Rectal smooth muscle tissue (tissue), 1 donor: ENCODE measurements around the gene GPR55.

Source experiments
- H3K27ac ChIP-seq: one replicate; pipeline ENCODE4 v1.7.0; 2013; ENCODE audit warnings: low read depth, low read length, inconsistent platforms
- H3K27me3 ChIP-seq: one replicate; pipeline ENCODE4 v1.7.0; 2013; ENCODE audit warnings: low read length; ENCODE audit not compliant: control insufficient read depth, insufficient read depth
- H3K36me3 ChIP-seq: one replicate; pipeline ENCODE4 v1.7.0; 2013; ENCODE audit warnings: low read length; ENCODE audit not compliant: control insufficient read depth, insufficient read depth
- H3K4me1 ChIP-seq: one replicate; pipeline ENCODE4 v1.7.0; 2013; ENCODE audit warnings: low read length; ENCODE audit not compliant: control insufficient read depth, insufficient read depth
- H3K4me3 ChIP-seq: one replicate; pipeline ENCODE4 v1.7.0; 2013; ENCODE audit warnings: low read length
- H3K9ac ChIP-seq: one replicate; pipeline ENCODE4 v1.7.0; 2013; ENCODE audit warnings: low read length

GPR55 gene

DNA sequence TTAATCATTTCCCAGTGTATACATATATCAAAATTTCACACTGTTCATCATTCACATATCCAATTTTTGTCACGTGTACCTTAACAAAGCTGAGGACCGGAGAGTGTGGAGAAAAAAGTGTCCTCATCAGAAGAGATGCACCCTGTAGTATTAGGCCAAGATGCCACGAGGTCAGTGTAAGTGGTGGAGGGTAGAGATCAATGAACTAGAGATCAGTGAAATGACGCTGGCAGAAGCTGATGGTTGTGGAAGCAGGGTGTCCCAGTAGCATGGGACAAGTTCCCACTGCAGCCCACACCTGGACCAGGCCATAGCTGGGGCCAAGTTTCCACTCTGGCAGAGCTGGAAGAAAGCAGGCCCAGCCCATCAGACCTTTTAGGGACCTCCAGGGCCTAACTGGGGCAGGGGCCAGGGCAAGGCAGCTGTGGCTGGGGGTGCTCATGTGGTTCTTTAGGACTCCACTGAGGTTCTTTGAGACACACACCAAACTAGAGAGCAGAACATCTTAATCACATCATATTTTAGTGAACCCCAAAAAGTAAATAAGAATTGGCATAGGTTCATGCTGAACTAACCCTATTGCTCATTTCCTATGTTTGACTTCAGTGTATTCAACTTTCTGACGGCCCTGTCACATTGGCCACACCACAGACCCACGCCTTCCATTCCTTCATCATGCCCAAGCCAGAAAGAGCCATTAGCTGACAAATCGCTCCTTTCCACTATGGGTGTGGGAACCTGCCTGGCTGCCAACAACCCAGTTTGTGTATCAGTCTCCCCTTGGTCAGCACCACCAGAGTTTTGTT, 21.6 kb upstream of the GPR55 start:
- Histone ChIP-seq H3K4me1 (no peaks in the 10 kb centered on the region), H3K27ac (no peak overlapping the region), H3K27me3 (no peaks in the 10 kb centered on the region), H3K4me3 (no peak overlapping the region), H3K9ac (no peak overlapping the region), H3K36me3 (no peaks in the 10 kb centered on the region)

GRCh38 chr2:230944757-230945372, 19.8 kb upstream of the GPR55 start:
- Histone ChIP-seq H3K9ac (no peak overlapping the region), H3K27ac (no peak overlapping the region), H3K27me3 (no peaks in the 10 kb centered on the region), H3K4me1 (no peaks in the 10 kb centered on the region), H3K36me3 (no peaks in the 10 kb centered on the region), H3K4me3 (no peak overlapping the region)

DNA sequence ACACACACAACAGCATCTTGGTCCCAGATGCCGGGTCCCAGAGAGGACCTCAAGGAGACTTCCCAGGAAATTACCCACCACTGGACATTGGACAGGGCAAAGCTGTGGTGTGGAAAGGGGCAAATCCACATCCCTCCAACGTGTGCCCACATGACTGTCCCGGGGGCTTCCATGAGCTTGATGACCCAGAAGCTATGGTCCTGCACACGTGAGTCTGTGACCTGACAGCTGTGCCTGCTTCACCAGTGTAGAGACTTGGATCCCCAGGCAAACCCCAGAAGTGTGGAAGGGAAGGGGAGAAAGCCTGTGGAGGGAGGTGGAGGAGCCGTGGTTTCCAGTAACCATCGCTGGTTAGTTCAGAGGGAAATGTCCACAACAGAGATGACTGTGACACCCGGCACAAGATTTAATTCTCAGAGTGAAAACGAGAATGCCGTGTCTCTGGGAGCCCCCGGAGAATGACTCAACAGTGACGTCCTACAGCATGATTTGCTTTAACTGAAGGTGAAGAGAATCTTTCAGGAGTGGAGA, 19.1 kb upstream of the GPR55 start:
- H3K27me3 ChIP-seq = no peaks in the 10 kb centered on the region
- no peak overlapping the region for H3K9ac ChIP-seq
- no peaks in the 10 kb centered on the region for H3K36me3 ChIP-seq
- H3K27ac ChIP-seq = no peak overlapping the region
- H3K4me3 ChIP-seq = no peak overlapping the region
- H3K4me1 ChIP-seq = no peaks in the 10 kb centered on the region

DNA sequence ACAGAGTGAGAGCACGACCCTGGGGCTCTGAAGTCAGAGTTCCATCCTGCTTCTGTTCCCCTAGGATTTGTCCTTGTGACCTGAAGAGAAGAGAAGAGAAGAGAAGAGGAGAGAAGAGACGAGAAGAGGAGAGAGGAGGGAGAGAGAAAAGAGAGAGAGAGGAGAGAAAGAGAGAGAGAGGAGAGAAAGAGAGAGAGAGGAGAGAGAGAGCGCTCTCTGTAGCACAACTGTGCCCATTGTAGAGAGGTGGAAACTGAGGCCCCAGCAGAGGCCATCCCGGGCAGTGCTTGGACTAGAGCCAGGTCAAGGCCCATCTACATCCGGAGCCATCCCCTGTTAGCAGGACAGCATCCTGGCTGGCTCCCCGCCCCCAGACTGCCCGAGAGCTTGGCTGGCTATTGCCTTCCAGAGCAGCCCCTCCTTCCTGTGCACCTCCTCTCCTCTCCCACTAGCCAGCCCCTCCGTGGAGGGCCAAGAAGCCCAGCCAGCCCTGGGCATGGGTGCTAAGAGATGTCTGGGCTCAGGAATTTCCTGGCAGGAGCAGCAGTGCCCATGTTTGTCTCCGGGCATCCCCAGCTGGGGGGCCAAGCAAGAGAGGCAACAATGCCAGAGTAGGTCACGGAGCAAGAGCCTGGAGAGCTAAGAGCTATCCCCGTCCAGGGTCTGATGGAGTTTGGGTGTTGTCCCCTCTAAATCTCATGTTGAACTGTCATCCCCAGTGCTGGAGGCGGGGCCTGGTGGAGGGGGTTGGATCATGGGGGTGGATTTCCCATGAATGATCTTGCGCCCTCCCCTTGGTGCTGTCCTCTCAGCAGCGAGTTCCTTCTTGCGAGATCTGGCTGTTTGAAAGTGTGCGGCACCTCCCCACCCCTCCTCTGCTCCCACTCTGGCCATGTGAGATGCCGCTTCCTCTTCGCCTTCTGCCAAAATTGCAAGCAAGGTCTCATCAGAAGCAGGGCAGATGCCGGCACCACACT, 18.2 kb upstream of the GPR55 start:
- no peak overlapping the region for H3K27ac ChIP-seq
- H3K4me1 ChIP-seq = no peaks in the 10 kb centered on the region
- no peaks in the 10 kb centered on the region for H3K36me3 ChIP-seq
- no peaks in the 10 kb centered on the region for H3K27me3 ChIP-seq
- no peak overlapping the region for H3K4me3 ChIP-seq
- no peak overlapping the region for H3K9ac ChIP-seq

DNA sequence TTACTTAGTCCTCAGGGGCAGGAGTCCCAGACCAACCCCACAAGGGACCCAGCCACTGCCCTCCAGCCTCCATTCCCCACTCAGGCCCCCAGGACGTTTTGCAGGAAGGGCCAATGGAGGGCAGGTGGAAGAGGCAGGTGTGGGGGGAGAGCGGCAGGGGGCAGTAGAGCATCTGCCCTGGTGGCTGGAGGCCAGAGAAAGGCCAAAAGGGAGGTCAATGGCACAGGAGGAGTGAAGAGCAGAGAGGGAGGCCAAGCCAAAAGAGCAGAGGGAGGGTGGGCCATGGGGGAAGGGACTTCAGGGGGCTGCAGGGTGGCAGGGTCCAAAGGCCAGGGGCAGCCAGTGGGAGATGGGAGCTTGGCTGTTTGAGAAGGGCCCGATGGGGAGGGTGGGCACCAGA, 17.3 kb upstream of the GPR55 start:
- H3K4me1 ChIP-seq = no peaks in the 10 kb centered on the region
- no peaks in the 10 kb centered on the region for H3K36me3 ChIP-seq
- H3K27me3 ChIP-seq = no peaks in the 10 kb centered on the region
- H3K4me3 ChIP-seq = no peak overlapping the region
- no peak overlapping the region for H3K27ac ChIP-seq
- no peak overlapping the region for H3K9ac ChIP-seq

DNA sequence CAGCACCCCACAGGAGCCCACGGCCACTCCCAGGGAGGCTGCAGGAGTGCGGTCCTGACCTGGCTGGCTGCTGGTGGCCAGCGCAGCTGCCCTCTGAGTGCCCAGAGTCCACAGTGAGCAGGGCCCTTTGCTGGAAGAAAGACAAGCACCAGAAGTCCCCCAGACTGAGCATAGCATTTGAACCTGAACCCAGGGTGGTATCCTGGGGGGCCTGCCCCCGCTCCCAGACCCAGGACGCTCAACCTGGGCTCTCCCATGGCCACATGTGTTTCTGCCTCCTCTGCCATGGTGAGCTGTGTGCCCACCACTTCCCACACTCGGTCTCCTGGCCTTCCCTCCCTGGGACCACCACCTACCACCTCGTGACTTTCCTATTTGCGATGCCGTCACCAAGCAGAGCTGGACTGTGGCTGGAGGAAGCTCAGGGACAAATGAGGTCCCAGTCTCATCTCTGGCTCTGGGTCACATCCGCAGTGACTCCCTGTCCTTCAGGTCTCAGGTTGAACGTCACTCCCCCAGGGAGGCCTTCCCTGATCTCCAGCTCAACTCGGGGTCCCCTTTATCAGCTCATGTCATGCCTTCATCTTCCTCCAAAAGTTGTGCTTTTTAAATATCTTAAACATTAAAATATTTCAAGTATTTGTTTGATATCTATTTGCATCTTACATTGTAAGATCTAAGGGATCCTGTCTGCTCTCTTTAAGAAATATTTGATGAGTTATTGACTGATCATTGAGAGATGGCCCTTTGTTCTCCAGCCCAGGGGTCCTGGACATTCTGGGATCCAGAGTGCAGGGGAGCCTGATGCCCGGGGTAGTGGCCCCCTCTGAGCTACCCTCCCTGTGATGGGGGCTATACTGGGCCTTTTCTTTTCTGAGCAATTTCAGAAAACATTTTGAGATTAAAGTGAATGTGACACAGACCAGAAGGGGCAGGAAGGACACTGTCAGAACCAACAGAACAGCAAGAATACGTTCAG, 16.4 kb upstream of the GPR55 start:
- H3K27me3 ChIP-seq = no peaks in the 10 kb centered on the region
- H3K9ac ChIP-seq = no peak overlapping the region
- H3K4me3 ChIP-seq = no peak overlapping the region
- H3K36me3 ChIP-seq = no peaks in the 10 kb centered on the region
- no peaks in the 10 kb centered on the region for H3K4me1 ChIP-seq
- H3K27ac ChIP-seq = no peak overlapping the region

DNA sequence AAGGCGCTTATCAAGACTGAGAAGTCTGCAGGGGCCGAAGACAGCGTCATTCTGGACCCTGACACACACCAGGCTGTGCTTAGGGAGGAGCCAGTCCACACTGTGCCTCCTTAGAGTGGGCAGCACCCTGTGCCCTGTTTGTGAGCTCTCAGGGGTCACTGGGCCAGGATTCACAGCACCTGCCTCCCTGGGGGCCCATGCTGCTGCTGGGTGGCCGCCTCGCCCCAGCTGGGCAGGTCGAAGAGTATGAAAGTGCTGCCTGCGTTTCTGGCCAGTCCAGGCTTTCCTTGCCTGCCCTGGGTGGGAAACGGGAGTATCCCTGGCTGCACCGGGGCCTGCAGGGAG, 15.4 kb upstream of the GPR55 start:
- Histone ChIP-seq H3K4me1 (no peaks in the 10 kb centered on the region), H3K27me3 (no peaks in the 10 kb centered on the region), H3K9ac (no peak overlapping the region), H3K4me3 (no peak overlapping the region), H3K36me3 (no peaks in the 10 kb centered on the region), H3K27ac (no peak overlapping the region)

DNA sequence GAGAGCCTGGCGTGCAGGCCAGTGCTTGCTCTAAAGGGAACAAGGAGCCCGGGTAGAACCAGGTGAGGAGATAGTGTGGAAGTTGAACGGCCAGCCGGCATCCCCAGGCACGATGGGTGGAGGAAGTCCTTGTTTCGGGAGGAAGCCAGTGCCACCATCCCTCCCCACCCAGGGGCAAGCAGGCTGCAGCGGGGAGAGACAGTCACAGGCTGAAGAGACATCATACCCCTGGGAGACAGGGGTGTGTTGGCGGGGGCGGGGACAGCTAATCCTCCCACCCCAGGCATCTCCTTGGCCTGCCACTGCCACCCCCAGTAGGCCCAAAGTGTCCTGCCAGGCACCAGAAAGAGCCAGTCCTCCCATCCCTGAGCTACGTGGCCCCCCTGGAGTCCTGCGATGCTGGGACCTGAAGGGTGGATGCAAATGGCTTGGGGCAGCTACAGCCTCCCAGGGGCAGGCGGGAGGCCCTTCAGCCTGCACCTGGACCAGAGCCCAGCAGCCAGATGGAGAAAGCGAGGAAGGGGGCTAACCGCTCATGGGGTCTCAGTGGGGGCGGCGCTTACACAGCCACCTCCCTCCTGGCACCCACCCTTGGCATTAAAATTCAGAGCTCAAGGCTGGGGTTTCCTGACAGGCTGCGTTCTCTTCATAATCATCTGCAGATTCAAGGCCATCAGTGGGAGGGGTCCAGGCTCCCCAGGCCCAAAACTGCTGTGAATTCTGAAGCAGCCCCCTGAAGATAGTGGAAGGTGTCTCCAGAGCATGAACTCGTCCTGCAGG, 14.8 kb upstream of the GPR55 start:
- H3K27ac ChIP-seq = no peak overlapping the region
- no peaks in the 10 kb centered on the region for H3K4me1 ChIP-seq
- H3K36me3 ChIP-seq = no peaks in the 10 kb centered on the region
- no peak overlapping the region for H3K4me3 ChIP-seq
- H3K9ac ChIP-seq = no peak overlapping the region
- H3K27me3 ChIP-seq = no peaks in the 10 kb centered on the region

GRCh38 chr2:230939066-230939591, 14.1 kb upstream of the GPR55 start:
- Histone ChIP-seq H3K27me3 (no peaks in the 10 kb centered on the region), H3K9ac (no peak overlapping the region), H3K4me3 (no peak overlapping the region), H3K4me1 (no peaks in the 10 kb centered on the region), H3K27ac (no peak overlapping the region), H3K36me3 (no peaks in the 10 kb centered on the region)

GRCh38 chr2:230938516-230939065, 13.5 kb upstream of the GPR55 start:
- Histone ChIP-seq H3K9ac (no peak overlapping the region), H3K4me1 (no peaks in the 10 kb centered on the region), H3K4me3 (no peak overlapping the region), H3K36me3 (no peaks in the 10 kb centered on the region), H3K27ac (no peak overlapping the region), H3K27me3 (no peaks in the 10 kb centered on the region)

GRCh38 chr2:230938098-230938497, 13.1 kb upstream of the GPR55 start:
- Histone ChIP-seq H3K36me3 (no peaks in the 10 kb centered on the region), H3K27ac (no peak overlapping the region), H3K4me1 (no peaks in the 10 kb centered on the region), H3K4me3 (no peak overlapping the region), H3K27me3 (no peaks in the 10 kb centered on the region), H3K9ac (no peak overlapping the region)
